HG03558 (cell line): ENCODE data around the gene SEC14L3.
"Not testable (repeated sequence)": the region's sequence is repeated elsewhere in the genome, so short reads cannot be mapped to it uniquely, and the experiment has no call there.

Experiments used
- ATAC-seq: cut with Tn5 transposase; IDR thresholded peaks from one replicate; pipeline ENCODE4 v1.9.1; 2021; ENCODE audit warnings: moderate number of reproducible peaks; ENCODE audit not compliant: unreplicated experiment; ENCODE audit errors: extremely low read depth

Gene SEC14L3

GRCh38 chr22:30486661-30487115 lies 14.9 kb upstream of the SEC14L3 start:
- ATAC-seq, result no peak

GRCh38 chr22:30486118-30486517 lies 14.3 kb upstream of the SEC14L3 start:
- no peak for ATAC-seq

DNA sequence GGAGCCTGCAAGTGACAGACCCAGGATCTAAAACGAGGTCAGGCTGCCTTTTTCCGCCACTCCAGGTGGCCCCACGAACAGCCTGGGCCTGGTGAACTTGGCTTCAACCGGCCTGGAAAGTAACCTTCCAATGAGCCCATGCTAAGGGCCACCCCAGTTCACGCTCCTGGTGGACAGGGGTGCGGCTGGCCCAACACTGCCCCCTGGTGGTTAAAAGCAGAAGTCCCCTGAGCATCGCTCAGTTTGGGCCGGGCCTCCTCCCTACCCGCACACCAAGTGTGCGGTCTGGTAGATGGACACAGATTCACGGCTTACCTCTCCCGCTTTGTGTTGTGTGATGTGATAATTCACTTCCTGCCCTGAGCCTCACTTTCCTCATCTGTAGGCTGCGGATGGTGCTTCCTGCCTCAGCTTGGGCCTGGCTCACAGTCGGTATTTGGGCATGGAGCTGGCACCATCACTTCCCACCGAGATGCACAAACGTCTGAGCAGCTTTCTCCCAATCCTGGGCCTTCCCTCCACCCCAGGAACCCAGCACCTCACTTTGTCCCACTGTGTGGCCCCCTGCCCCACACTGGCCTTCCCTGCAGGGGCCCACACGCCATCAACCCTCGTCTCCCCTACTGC lies 13.7 kb upstream of the SEC14L3 start:
- no peak for ATAC-seq

DNA sequence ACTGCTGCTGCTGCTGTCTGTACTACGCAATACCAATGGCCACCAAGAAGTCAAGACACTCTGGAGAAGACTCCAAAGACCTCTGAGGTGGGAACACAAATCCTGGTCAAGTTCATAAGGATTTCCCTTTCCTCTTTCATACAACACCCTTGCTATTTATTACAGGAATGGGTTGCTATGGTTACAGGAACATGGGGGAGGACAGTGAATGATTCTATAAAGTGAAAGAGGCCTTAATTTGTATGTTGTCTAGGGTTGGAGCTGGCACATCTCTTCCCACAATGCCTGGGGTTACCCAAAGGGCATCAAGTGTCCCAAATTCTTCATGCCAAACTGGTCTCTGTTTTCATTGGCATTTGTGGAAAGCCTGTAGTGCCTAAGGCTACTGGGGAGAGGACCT lies 11.4 kb upstream of the SEC14L3 start:
- no peak for ATAC-seq

- ATAC-seq, result no peak
These were observed 9.9 kb upstream of the SEC14L3 start for GRCh38 chr22:30481711-30482110.

GRCh38 chr22:30479981-30480380 lies 8.2 kb upstream of the SEC14L3 start:
- no peak for ATAC-seq

DNA sequence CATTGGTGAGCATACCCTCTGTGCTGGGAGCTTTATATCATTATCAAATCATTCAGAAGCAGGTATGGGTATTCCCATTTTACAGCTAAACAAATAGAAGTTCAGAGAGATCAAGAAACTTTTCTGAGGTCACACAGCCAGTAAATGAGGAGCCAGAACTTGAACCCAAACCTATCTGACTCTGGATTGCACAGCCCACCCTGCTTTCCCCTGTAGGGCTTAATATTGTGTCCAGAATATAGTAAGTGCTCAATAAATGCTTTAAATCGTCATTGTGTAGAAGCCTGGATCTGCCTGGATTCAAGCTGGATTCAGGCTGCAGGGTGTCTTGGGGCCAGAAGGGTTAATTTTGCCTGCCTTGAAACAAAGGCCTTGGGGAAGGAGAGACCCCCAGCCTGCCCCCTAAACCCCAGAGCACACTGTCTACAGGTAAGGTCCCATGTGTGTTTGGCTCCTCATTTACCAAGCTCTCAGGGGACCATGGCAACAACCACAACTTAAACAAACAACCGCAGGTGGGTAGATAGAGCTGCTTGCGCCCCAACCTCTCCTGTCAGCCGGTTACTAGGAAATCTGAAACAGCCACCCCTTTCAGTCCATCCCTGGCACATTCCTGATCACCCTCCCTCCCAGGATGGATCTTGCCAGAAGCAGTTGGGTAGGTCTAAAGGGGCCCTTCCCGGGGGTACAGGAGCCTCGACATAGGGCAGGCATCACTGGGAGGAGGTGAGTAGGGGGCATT lies 3.0 kb upstream of the SEC14L3 start:
- ATAC-seq, result no peak

- no peak for ATAC-seq
These were observed 2.3 kb upstream of the SEC14L3 start for GRCh38 chr22:30474121-30474520.

GRCh38 chr22:30472994-30473720 lies 1.3 kb upstream of the SEC14L3 start:
- no peak for ATAC-seq

DNA sequence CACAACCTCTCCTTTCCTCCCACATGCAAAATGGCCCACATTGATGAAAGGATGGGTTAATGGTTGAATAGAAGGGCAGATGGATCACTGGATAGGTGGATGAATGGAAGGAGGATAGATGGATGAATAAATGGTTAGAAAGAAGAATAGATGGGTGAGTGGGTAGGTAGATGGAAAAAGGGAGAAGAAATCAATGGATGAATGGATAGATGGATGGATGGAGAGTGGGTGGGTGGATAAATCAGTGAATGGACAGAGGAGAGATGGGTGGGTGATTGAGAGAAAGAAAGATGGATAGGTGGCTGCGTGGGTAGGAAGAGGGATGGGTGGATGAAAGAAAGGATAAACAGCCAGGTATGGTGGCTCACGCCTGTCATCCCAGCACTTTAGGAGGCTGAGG lies 1.2 kb downstream of the SEC14L3 start:
- ATAC-seq, result no peak

DNA sequence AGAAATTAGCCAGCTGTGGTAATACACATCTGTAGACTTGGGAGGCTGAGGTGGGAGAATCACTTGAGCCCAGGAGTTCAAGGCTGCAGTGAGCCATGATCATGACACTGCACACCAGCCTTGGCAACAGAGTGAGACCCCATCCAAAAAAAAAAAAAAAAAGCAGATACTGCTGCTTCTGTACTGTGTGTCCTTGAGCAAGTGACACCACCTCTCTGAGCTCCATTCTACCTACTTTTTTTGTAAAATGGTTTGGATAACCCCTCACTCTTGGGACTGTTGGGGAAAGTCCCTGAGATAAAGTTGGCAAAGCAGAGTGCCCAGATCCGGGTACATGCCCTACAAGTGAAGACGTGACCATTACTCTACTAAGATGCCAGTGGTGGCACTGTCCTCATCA lies 2.7 kb downstream of the SEC14L3 start:
- ATAC-seq, result no peak

DNA sequence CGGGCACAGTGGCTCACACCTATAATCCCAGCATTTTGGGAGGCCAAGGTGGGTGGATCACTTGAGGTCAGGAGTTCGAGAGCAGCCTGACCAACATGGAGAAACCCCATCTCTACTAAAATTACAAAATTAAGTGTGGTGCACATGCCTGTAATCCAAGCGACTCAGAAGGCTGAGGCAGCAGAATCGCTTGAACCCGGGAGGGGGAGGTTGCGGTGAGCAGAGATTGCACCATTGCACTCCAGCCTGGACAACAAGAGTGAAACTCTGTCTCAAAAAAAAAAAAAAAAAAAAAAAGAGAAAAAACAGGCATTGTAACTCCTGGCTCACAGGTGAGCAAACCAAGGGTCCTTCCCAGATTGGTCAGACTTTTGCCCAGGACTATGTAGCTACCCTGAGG lies 11.3 kb downstream of the SEC14L3 start:
- not testable (repeated sequence) for ATAC-seq

- ATAC-seq, result no peak
These were observed 11.7 kb downstream of the SEC14L3 start for GRCh38 chr22:30460147-30460546.

DNA sequence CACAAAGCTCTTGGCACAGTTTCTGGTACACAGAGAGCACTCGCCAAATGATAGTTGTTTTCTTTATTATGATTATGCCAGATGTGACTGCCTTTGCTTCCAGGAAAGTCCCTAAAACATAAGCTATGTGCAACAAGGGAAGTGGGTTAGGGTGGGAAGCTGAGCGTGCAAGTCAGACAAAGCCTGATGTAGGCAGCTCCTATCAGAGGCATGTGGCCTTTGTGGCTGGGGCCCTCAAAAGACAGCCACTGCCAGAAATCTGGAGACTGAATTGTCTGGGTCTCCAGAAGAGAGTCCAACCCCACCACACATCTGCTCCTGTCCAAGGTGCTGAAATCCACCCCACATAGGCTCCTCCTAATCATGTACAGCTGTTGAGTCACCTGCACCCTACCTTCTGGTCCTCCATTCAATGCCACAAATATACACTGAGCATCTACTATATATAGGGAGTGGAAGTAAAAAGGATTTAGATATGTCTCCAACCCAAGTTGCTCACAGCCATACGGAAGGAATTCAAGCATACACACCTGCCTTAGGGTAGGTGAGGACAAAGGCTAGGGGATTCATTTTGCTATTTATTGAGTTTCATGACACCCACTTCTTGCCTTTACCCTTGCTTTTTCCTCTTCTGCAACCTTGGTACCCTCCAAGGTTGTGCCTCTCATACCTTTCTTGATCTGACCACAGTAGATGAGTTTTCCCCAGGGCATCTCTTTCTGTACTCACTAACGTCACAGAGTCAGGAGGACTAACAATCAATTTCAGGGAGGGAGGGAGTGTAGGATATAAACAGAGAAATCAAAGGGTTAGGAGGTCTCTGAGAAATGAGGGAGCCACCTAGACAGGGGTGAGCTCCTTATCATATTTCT lies 12.4 kb downstream of the SEC14L3 start:
- ATAC-seq, result no peak

DNA sequence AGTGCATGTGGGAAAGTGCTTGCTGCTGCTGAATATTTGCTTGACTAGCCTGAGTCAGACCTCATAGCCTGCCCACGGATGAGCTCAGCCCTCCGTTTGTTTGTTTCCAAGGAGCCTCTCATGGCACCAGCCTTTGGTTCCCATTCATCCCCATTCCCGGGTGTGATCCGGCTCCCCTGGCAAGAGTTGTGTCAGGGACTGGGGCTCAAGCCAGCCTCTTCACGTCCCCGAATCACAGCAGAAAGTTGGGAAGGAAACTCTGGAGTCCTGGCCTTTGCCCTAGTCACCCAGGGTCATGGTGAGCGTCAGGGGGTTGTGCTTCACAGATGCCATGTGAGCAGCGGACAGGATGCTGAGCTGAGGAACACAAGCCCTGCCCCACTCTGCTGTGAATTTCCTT lies 13.8 kb downstream of the SEC14L3 start:
- no peak for ATAC-seq

DNA sequence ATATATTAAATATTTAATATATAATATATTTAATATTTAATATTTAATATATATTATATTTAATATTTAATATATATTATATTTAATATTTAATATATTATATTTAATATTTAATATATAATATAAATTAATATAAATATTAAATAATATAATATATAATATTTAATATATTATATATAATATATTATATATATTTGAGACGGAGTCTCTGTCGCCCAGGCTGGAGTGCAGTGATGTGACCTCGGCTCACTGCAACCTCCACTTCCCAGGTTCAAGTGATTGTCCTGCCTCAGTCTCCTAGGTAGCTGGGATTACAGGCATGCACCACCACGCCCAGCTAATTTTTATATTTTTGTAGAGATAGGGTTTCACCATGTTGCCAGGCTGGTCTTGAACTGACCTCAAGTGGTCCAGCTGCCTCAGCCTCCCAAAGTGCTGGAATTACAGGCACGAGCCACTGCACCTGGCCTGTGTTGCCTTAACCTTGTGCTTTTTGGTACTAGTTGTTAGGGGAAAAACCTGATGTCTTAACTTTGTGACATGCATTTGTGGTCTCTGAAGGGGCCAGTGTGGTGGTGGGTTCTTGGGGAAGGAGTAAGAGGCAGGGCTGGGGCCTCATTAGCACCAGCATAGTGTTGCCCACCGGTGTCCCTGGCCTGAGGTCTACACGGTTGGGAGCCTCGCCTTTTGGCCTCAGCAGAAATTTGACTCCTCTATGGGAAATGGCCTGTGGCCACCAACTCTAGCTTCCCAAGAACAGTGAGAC lies 16.6 kb downstream of the SEC14L3 start:
- ATAC-seq, result no peak

GRCh38 chr22:30453731-30454510 lies 17.9 kb downstream of the SEC14L3 start:
- ATAC-seq, result no peak

DNA sequence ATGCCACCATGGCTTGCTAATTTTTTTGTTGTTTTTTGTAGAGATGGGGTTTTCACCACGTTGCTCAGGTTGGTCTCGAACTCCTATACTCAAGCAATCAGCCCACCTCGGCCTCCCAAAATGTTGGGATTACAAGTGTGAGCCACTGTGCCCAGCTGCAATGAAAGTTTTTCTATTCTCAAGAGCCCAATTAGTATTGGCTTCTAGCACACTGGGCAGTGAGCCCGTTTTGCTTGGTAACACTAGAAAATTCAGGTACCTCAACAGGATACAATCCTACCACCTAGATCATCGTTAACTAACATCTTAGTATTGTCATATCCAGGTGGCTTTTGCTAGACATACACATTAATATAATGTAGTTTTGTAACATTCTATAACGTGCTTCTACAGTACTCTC lies 19.0 kb downstream of the SEC14L3 start:
- no peak for ATAC-seq

GRCh38 chr22:30451488-30451887 lies 20.3 kb downstream of the SEC14L3 start:
- not testable (repeated sequence) for ATAC-seq
